Measurements from ENCODE around the gene TBC1D9B.

Gene TBC1D9B

GRCh38 chr5:179906795-179907555 is 722 bp downstream of the TBC1D9B start:
- DNase-seq, result peak; percentile 37
- peak; percentile 10 for ATAC-seq

GRCh38 chr5:179906294-179906794 is 1.4 kb downstream of the TBC1D9B start:
- ATAC-seq, result no peak
- no peak for DNase-seq

GRCh38 chr5:179905161-179905560 is 2.5 kb downstream of the TBC1D9B start:
- DNase-seq, result no peak
- ATAC-seq, result no peak

GRCh38 chr5:179904463-179905160 is 3.1 kb downstream of the TBC1D9B start:
- DNase-seq (no peak), ATAC-seq (no peak)

GRCh38 chr5:179902763-179903158 is 4.9 kb downstream of the TBC1D9B start:
- ATAC-seq (no peak), DNase-seq (no peak)

- ATAC-seq (no peak), DNase-seq (no peak)
These were observed 5.6 kb downstream of the TBC1D9B start for GRCh38 chr5:179901915-179902762.

GRCh38 chr5:179901462-179901861 is 6.2 kb downstream of the TBC1D9B start:
- ATAC-seq (no peak), DNase-seq (no peak)

- DNase-seq (no peak), ATAC-seq (no peak)
These were observed 7.0 kb downstream of the TBC1D9B start for GRCh38 chr5:179900711-179901110.

GRCh38 chr5:179900206-179900605 is 7.5 kb downstream of the TBC1D9B start:
- ATAC-seq, result no peak
- DNase-seq, result no peak

- ATAC-seq, result no peak
- no peak for DNase-seq
These were observed 11.8 kb downstream of the TBC1D9B start for GRCh38 chr5:179895861-179896260.

- DNase-seq (no peak), ATAC-seq (no peak)
These were observed 13.5 kb downstream of the TBC1D9B start for GRCh38 chr5:179893958-179894895.

GRCh38 chr5:179893076-179893957 is 14.4 kb downstream of the TBC1D9B start:
- DNase-seq, result no peak
- no peak for ATAC-seq

GRCh38 chr5:179892255-179892654 is 15.4 kb downstream of the TBC1D9B start:
- no peak for ATAC-seq

GRCh38 chr5:179890751-179891682 is 16.7 kb downstream of the TBC1D9B start:
- ATAC-seq (no peak), DNase-seq (no peak)

More at GRCh38 chr5:179892255-179892654, 15.4 kb downstream of the TBC1D9B start:
- no peak for DNase-seq

- no peak for ATAC-seq
- DNase-seq, result no peak
These were observed 17.8 kb downstream of the TBC1D9B start for GRCh38 chr5:179889885-179890284.

- ATAC-seq, result no peak
- no peak for DNase-seq
These were observed 19.9 kb downstream of the TBC1D9B start for GRCh38 chr5:179887802-179888201.

- no peak for ATAC-seq
These were observed 20.6 kb downstream of the TBC1D9B start for GRCh38 chr5:179887095-179887494.

GRCh38 chr5:179886190-179886911 is 21.3 kb downstream of the TBC1D9B start:
- DNase-seq (no peak), ATAC-seq (no peak)

More at GRCh38 chr5:179887095-179887494, 20.6 kb downstream of the TBC1D9B start:
- DNase-seq, result no peak
